ENCODE measurements around the gene LRR1. TPM values are rescaled to one million over a fixed set of nuclear protein-coding genes. Genes with fewer than 3 reads are reported as not detected.

Gene LRR1
- total RNA-seq, 2 donors from 2014 or later = 24.3 to 39.8 TPM

GRCh38 chr14:49553106-49553505, 45.6 kb upstream of the LRR1 start:
- intact Hi-C loops (cut with DNase I) = no loop called here
- TF ChIP-seq, protein P1, sequence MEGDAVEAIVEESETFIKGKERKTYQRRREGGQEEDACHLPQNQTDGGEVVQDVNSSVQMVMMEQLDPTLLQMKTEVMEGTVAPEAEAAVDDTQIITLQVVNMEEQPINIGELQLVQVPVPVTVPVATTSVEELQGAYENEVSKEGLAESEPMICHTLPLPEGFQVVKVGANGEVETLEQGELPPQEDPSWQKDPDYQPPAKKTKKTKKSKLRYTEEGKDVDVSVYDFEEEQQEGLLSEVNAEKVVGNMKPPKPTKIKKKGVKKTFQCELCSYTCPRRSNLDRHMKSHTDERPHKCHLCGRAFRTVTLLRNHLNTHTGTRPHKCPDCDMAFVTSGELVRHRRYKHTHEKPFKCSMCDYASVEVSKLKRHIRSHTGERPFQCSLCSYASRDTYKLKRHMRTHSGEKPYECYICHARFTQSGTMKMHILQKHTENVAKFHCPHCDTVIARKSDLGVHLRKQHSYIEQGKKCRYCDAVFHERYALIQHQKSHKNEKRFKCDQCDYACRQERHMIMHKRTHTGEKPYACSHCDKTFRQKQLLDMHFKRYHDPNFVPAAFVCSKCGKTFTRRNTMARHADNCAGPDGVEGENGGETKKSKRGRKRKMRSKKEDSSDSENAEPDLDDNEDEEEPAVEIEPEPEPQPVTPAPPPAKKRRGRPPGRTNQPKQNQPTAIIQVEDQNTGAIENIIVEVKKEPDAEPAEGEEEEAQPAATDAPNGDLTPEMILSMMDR (IDR thresholded peaks at IDR 0.05) = no peak
- H3K9ac ChIP-seq (ENCODE audit: low read depth in 2 of 2, low read length in 2 of 2) = no peak overlapping the region
- H3K4me1 ChIP-seq = no peaks in the 10 kb centered on the region
- H3K36me3 ChIP-seq = no peaks in the 10 kb centered on the region
- H3K4me3 ChIP-seq = no peak overlapping the region
- H3K27ac ChIP-seq = no peak overlapping the region
- no peaks in the 10 kb centered on the region for H3K27me3 ChIP-seq
- H3K9me3 ChIP-seq = no peaks in the 10 kb centered on the region
- DNase-seq = no peak

- intact Hi-C loops (cut with DNase I) = no loop called here
- TF ChIP-seq, protein P1 (IDR thresholded peaks at IDR 0.05) = no peak
- no peak overlapping the region for H3K9ac ChIP-seq (ENCODE audit: low read depth in 2 of 2, low read length in 2 of 2)
Observed at GRCh38 chr14:49553892-49554291, 44.8 kb upstream of the LRR1 start.

DNA sequence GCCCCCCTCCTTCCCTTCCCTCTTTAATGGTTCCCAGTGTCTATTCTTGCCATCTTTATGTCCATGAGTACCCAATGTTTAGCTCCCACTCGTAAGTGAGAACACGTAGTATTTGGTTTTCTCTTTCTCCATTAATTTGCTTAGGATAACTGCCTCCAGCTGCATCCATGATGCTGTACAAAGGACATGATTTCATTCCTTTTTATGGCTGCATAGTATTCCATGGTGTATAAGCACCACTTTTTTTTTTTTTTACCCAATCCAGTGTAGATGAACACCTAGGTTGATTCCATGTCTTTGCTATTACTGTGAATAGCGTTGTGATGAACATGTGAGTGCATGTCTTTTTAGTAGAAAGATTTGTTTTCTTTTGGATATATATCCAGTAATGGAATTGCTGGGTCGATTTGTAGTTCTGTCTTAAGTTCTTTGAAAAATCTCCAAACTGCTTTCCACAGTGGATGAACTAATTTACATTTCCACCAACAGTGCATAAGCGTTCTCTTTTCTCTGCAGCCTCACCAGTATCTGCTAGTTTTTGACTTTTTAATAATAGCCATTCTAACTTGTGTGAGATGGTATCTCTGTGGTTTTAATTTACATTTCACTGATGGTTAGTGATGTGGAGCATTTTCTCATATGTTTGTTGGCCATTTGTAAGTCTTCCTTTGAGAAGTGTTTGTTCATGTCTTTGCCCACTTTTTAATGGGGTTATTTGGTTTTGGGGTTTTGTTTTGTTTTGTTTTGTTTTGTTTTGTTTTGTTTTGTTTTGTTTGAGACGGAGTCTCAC, 38.6 kb upstream of the LRR1 start:
- Histone ChIP-seq H3K4me1 (no peaks in the 10 kb centered on the region), H3K9ac (ENCODE audit: low read depth in 2 of 2, low read length in 2 of 2) (no peak overlapping the region), H3K27me3 (no peaks in the 10 kb centered on the region), H3K27ac (no peak overlapping the region), H3K4me3 (no peak overlapping the region), H3K9me3 (no peaks in the 10 kb centered on the region), H3K36me3 (no peaks in the 10 kb centered on the region)
- no peak for DNase-seq
- TF ChIP-seq, protein P1 (IDR thresholded peaks at IDR 0.05) = no peak
- intact Hi-C loops (cut with DNase I) = no loop called here

More at GRCh38 chr14:49553892-49554291, 44.8 kb upstream of the LRR1 start:
- H3K36me3 ChIP-seq = no peaks in the 10 kb centered on the region
- H3K9me3 ChIP-seq = no peaks in the 10 kb centered on the region
- H3K27ac ChIP-seq = no peak overlapping the region
- no peak overlapping the region for H3K4me3 ChIP-seq
- no peak for DNase-seq
- no peaks in the 10 kb centered on the region for H3K4me1 ChIP-seq
- H3K27me3 ChIP-seq = no peaks in the 10 kb centered on the region

DNA sequence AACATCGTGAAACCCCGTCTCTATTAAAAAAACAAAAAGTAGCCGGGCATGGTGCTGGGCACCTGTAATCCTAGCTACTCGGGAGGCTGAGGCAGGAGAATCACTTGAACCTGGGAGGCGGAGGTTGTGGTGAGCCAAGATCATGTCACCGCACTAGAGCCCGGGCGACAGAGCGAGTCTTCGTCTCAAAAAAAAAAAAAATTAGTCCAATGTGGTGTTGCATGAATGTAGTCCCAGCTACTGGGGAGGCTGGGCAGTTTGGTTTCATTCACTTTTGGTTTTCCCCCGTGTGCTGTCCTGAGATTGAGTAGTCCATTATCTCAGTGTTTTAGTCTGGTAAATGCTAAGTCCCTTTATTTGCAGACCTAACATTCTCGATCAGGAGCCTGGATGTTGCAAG, 32.0 kb upstream of the LRR1 start:
- no peak for DNase-seq
- Histone ChIP-seq H3K4me1 (no peaks in the 10 kb centered on the region), H3K9ac (ENCODE audit: low read depth in 2 of 2, low read length in 2 of 2) (no peak overlapping the region), H3K27ac (no peak overlapping the region), H3K9me3 (no peaks in the 10 kb centered on the region), H3K36me3 (no peaks in the 10 kb centered on the region), H3K27me3 (no peaks in the 10 kb centered on the region), H3K4me3 (no peak overlapping the region)
- intact Hi-C loops (cut with DNase I) = no loop called here
- TF ChIP-seq, protein P1 (IDR thresholded peaks at IDR 0.05) = no peak

GRCh38 chr14:49569281-49569680, 29.5 kb upstream of the LRR1 start:
- Histone ChIP-seq H3K4me3 (no peak overlapping the region), H3K4me1 (no peaks in the 10 kb centered on the region), H3K27me3 (no peaks in the 10 kb centered on the region), H3K9ac (ENCODE audit: low read depth in 2 of 2, low read length in 2 of 2) (no peak overlapping the region), H3K9me3 (no peaks in the 10 kb centered on the region), H3K27ac (no peak overlapping the region), H3K36me3 (no peaks in the 10 kb centered on the region)
- intact Hi-C loops (cut with DNase I) = no loop called here
- no peak for DNase-seq
- TF ChIP-seq, protein P1 (IDR thresholded peaks at IDR 0.05) = no peak

Data from colonic mucosa (tissue), 4 donors.